ENCODE measurements around the gene TEX26.
"Not testable (repeated sequence)": the region's sequence is repeated elsewhere in the genome, so short reads cannot be mapped to it uniquely, and the experiment has no call there.

TEX26 gene

DNA sequence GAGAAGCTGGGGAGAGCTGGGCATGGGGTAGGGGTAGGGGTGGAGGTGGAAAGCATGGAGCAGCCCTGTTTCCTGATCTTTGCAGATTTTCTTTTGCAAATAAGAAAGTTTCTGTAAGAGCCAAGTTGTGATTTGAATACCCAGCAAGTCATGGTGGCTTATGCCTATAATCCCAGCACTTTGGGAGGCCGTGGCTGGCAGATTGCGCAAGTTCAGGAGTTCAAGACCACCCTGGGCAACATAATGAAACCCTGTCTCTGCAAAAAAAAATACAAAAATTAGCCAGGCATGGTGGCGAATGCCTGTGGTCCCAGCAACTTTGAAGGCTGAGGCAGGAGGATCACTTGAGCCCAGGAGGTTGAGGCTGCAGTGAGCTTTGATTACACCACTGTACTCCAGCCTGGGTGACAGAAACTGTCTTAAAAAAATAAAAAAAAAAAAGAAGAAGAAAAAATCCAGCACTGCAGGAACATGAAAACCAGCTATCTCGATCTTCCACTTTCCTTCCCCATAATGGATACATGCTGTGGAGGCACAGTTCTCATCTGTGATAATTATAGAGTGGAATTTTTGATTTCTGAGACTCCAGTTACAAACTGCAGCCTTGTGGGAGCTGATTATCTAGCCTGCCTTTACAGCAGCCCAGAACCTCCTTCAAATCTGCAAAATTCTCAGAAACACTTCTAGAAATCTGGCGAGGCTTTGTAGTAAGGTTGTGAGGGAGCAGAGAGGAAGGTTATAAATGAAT, 12.1 kb upstream of the TEX26 start:
- DNase-seq = no peak

DNA sequence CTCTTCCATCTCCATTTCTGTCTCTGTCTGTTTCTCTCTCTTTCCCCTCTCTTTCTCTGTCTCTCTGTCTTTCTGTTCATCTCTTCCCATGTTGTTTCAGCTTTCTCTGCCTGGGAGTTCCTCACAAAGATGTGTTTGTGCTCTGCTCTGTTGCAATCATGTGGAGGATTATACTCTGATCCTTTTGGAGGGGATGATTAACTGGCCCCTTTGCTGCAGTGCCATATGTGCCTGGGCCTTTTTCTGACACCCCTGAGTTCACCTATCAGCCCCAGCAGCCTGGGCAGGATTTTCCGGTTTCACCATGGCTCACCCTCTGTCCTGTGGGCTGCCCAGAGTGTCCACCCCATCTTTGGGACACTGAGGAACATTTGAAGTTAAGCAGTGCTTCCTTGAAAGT, 9.0 kb upstream of the TEX26 start:
- DNase-seq = no peak

DNA sequence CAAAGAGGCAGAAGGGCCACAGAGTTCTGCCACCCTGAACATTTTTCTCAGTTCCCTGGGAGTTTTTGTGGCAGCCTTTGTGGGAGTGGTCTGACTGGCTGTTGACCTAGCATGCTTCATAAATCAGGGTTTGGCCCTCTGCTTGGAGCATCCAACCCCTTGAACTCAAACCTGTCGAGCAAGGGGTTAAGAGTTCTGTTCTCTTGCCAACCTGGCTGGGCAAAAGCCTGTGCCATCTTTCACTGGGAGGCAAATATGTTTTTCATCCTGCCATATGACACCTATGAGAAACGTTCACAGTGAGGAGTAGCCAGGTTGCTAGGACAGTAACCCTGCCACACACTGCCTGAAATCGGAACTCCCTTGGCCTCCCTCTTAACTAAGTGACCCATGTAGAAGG, 7.7 kb upstream of the TEX26 start:
- DNase-seq = no peak

DNA sequence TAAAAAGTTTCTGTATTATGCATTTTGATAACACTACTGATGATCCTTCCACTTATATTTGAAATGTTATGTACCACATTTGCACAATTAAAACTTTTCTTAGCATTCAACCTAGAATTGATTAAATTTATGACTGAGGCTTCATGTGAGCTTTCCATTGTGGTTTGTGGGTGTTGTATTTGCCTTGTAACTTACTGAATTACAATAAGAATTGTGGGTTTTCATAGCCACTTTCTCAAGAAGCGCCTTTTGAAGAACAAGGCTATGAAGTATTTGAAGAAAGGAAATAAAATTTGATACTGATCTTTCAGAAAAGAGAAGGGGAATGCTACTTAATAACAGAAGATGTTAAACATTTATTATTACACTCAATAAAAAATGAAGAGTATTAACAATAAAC, 7.0 kb upstream of the TEX26 start:
- DNase-seq = no peak

DNA sequence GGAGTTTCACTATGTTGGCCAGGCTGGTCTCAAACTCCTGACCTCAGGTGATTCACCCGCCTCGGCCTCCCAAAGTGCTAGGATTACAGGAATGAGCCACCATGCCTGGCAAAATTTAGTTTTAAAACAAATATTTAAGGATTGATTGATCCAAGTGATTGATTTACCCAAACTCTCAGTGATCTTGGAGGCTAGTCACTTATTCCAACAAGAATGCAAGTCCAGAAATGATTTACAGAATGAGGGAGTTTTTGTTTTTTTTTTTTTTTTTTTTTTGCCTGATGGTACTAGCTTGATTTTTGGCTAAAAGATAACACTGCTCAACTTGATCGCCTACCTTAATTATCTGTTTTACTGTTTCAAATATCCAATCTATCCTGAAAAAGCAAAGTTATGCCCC, 5.7 kb upstream of the TEX26 start:
- DNase-seq = no peak

DNA sequence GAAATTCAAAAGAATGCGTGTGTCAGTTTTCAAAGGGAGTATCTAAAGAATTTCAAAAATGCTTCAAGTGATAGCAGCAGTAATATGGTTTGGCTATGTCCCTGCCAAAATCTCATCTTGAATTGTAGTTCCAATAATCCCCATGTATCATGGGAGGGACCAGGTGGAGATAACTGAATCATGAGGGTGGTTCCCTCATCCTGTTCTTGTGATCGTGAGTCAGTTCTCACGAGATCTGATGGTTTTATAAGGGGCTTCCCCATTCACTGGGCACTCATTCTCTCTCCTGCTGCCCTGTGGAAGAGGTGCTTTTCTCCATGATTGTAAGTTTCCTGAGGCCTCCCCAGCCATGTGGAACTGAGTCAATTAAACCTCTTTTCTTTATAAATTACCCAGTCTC, 5.3 kb upstream of the TEX26 start:
- DNase-seq = not testable (repeated sequence)

DNA sequence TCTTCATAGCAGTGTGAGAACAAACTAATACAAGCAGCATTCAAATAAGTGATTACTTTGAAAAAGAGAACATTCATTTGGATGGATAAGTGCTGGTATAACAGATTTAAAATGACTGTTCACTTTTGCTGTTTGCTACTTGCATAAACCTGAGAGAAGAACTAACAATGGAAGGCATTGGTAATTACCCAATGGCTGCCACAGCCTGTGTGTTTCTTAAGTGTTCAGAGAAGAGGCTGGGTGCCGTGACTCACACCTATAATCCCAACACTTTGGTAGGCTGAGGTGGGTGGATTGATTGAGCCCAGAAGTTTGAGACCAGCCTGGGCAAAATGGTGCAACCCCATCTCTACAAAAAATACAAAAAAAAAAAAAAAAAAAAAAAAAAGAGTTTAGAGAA, 4.9 kb upstream of the TEX26 start:
- no peak for DNase-seq

DNA sequence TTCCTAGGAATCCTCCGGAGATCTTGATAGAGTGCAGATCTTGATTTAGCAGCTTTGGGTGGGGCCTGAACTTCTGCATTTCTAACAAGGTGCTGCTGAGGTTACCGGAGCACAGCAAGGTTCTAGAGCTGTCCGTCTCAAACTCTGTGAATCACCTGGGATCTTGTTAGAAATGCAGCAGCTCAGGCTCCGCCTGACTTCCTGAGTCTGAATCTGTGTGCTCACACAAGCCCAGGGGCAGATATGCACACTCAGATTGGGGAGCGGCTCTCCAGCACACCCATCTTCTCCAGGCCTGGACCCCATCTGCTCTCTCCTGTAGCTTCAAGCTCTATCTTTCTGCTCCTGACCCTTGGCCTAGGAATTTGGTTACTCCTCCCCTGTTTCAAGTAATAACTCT, 3.5 kb upstream of the TEX26 start:
- no peak for DNase-seq

DNA sequence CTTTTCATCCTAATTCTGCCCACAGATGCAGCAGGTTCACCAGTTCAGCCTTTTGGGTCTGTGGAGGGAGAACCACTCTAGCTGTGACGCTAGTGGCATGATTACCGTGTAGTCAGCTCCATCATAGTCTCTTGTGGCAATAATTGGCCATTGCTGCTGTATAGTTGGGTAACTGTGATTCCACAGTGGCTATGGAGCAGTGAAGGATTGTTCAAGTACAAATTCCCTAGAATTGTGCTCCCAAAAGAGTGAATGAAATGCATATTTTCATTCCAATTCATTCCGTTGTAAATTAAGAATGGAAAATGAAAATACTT, 856 bp downstream of the TEX26 start:
- no peak for DNase-seq

DNA sequence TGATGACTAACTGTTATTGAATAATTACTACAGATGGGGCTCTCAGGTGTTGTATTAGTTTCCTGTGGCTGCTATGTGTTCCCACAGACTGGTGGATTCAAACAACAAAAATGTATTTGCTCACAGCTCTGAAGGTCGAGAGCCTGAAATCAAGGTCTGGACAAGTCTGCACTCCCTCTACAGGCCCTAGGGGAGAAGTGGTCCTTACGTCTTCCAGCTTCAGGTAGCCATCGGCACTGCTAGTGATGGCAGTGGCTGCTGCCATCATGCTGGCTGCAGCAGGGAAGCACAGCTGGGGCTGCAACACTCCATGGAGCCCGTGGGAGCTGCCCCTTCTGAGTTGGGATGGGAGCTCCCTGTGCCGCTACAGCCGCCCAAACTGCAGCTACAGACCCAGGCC, 1.9 kb downstream of the TEX26 start:
- DNase-seq = no peak

DNA sequence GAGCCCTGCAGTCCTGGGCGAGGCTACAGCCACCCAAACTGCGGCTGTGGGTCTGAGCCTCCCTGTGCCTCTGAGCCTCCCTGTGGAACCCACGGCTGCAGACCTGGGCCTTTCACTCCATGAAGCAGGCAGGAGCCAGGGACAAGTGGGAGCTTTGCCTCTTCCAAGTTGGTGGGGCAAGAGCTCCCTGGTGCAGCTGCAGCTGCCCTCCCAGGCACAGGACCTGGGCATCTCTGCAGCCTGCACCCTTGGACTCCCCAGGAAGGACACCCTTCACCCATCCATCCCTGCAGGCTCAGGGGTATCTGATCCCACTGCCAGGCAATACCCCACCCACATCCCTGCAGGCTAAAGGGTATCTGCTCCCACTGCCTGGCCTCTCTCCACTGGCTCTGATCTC, 2.3 kb downstream of the TEX26 start:
- DNase-seq = no peak

DNA sequence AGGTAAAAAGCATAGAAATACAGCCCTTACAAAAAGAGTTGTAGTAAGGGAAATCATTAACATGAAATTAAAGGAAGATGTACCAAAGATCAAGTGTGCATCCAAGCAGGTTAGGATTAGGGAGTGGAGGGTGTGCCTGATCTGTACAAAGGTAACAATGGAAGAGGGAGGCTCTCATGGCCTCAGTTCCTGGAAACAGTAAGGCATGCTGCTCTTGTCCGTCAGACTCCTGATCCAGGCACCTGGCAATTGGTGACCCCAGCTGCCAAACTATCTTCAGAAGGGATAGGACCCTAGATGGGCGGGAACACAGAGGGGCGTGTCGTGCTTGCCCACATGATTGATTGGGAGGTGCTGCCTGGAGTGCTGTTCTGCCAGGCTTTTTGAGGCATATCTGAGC, 4.5 kb downstream of the TEX26 start:
- no peak for DNase-seq

DNA sequence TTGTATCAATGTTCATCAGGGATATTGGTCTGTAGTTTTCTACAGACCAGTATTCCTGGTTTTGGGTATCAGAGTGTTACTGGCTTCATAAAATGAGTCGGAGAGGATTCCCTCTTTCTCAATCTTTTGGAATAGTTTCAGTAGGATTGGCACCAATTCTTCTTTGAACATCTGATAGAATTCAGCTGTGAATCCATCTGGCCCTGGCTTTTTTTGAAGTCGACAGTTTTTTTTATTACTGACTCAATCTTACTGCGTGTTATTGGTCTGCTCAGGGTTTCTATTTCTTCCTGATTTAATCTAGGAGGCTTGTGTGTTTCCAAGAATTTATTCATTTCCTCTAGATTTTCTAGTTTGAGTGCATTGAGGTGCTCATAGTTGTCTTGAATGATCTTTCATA, 11.4 kb downstream of the TEX26 start:
- no peak for DNase-seq

DNA sequence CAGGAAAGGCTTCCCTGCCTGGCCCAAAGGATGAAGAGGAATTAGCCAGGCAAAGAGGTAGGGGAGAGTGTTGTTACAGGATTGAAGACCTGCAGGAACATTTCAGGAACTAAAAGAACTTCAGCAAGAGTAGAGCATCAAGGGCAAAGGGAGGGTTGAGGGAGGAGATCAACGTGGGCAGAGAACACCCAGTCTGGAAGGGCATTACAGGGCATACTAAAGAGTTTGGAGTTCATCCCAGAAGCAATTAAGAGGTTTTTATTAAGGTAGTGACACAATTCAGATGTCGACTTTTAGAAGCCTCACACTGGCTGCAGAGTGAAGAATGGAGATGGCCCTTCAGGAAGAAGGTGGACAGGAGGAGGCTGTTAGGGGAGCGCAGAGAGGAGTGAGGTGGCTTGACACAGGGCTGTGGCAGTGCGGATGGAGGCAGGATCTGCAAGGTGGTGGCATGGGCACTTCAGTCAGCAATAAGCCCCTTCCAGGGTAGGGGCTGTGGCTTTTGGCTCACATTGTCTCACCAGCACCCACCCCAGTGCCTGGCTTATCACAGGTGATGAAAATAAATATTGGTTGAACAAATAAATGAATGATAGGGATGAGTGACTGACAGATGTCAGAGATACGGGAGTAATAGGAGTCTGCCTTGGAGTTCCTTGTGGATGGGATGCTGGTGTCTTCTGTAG, 24.9 kb downstream of the TEX26 start:
- no peak for DNase-seq

DNA sequence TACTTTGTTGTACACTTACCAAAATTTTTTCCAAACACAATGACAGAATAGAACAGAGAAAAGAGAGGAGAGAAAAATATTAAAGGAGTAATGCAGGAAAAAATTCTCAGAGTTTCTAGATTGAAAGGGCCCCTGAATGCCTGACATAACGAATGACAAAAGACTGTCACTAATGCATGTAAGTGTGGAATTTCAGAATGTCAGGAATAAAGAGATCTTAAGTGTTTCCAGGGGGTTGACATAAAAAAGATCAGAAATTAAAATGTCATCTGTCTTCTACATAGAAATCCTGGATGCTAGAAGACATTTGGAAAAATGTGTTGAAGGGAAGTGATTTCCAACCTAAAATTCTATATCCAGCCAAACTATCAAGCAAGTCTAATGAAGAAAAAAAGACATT, 27.2 kb downstream of the TEX26 start:
- no peak for DNase-seq

DNA sequence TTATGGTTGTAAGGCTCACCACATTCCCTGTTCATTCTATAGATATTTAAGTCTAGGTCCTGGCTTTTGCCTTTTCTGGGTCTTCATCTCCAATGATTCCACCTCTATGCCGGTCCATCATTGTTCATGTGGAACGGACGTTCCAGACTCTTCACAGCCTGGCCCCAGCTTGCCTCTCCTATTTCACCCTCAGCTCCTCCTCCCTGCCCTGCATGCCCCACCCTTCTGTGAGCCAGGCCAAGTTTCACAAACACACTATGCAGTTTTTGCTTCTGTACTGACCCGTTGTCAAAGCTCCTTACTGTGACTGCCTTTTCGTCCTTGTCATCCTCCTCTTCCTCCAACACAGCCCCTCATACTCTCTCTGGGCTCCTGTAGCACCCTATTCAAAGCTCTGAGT, 31.3 kb downstream of the TEX26 start:
- DNase-seq = no peak

DNA sequence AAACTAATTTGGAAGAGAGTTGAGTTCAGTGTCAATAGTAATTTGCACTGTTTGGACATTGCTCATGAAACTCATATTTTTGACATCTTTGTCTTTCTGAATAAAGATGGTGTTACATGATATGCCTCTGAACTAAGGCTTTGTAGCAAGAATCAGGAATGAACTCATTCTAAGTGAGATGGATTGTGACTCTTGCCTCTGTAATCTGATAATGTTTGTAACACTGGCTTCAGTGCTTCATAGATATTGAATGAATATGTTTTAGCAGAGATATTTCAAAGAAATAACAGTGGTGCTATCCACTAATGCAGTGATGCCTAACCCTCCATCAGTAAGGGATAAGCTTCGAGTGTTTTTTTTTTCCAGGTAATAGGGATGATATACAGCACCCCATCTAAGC, 32.9 kb downstream of the TEX26 start:
- DNase-seq = no peak

DNA sequence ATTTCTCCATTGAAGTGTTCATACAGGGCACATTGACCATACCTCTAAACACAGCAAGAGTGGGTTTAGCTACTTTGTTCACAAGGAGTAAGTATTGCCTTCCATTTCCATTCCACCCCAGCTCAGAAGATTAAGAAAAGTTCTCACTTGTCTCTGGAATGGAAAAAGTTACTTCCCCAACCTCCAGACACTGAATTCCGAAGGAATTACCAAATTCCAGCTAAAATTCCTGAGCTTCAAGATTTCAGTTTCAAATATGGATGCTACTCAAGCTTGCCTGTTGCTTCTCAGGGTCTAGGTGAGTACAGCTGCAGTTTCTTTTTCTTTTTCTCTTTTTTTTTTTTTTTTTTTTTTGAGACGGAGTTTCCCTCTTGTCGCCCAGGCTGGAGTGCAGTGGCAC, 33.6 kb downstream of the TEX26 start:
- no peak for DNase-seq

DNA sequence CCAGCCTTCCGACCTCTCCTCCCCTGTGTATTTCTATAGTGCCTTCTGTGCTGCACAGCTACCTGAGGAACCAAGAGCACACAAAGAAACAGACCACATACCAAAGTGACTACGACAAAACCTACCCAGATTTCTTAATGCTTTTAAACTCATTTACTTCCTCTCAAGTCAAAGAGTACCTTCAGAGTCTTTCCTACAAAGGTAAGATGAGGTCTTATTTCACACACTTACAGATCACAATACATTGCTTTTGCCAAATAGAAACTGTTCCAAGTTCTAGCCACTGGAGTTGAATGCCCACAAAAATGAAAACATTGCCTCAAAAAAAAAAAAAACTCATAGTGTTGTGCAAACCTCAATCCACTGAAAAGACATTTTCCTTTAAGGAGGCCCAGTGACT, 36.4 kb downstream of the TEX26 start:
- DNase-seq = no peak

DNA sequence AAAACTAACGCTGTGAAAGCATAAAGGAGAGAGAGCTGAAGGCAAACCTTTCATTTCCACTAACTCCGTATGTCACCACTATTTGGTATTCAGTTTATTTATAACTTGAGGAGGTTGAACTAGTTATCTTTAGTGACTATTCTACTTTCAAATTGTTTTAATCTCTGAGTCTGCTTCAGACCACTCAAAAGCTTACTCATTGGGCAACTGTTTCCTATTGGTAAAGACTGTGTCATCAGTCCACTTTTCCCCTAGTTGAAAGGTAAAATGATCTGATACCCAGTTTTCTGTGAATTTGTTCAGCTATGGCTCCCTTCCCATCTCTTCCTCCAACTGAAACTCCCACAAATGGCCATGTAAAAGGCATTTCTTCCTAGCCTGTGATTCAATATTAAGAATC, 39.1 kb downstream of the TEX26 start:
- DNase-seq = no peak

DNA sequence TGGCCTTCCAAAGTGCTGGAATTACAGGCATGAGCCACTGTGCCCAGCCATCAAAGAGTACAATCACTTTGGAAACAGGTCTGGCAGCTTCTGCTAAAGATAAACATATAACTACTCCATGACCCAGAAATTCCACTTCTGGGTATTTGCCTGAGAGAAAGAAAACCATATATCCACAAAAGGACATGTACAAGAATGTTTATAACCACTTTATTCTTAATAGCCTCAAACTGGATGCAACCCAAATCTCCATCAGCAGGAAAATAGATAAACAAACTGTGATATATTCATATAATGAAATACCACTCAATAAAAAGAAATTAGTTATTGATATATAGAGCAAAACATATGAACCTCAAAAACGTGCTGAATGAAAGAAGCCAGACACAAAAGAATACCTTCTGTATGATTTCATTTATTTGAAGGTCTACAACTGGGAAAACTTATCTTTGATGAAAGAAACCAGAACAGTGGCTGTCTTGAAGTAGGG, 40.5 kb downstream of the TEX26 start:
- no peak for DNase-seq

DNA sequence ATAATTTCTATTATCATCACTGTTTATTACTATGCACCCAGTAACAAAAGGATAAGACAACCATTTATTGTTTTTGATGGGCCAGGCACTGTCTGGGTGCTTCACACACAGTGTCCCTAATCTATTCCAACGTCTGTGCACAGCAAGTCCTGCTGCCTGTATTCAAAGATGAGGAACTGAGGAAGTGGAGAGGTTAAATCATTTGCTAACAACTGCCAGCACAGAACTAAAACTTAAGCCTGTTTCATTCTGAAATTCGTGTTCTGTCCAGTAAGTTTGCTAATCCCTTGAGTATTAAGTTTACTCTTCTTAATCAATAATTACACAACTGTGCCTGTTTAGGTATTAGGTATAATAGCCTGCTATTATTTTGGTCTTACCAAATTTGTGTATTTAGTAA, 41.9 kb downstream of the TEX26 start:
- no peak for DNase-seq

DNA sequence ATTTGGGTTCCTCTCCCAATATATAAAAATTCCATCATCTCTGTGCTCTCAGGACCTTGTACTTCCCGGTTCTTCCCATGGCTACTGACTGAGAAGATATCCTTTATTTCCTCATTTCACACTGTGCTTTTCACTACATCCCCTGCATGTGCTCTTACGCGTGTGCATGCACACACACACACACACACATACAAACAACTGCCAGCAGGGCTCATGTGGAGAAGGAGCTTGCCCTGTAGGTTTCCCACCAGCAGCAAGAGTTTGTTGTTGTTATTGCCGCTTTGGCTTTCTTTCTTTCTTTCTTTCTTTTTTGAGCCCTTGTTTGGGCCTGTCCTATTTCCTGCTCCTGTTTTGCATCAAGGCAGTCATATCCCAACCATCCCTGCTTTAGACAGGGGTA, 43.6 kb downstream of the TEX26 start:
- no peak for DNase-seq

DNA sequence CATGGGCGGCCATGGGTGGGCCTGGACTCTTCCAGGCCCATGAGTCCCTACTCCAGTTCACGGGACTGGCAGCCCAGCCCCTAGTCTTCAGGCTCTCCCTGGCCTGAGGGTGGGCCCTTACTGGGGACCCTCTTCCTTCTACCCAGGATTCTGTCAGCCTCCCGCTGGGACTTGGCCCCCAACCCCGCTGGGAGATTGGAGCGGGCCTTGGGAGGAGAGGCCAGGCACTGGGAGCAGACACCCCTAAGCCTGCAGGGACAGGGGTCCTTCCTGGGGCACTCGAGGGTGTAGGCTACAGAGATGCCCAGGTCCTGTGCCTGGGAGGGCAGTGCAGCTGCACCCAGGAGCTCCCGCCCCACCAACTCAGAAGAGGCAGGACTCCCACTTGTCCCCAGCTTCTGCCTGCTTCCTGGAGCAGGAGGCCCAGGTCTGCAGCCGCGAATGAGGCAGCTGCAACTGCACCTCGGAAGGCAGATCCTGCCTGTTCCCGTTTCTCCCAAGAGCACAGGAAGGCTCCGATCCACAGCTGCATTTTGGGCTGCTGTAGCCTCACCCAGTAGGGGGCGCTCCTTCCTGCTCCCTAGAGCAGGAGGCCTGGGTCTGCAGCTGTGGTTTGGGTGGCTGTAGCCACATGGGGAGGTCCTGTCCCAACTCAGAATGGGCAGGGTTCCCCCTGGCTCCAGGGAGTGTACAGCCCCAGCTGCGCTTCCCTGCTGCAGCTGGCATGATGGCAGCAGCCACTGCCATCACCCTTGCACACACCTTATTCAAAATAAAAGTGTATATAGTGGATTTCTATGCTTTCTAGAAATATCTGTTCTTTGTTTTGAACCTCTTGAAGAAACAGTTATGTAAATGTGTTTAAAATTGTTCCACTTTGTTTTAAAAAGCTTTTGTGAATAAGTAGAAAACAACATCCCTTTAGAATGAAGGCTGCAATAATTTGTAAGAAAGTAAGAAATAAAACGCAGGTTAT, 46.8 kb downstream of the TEX26 start:
- peak; percentile 52 to 66 for DNase-seq

All from stimulated activated CD4-positive, alpha-beta T cell treated with anti-CD3 and anti-CD28 coated beads, Interleukin-2, amount 100 ng/mL, for 24 hours (primary cell).